Ascending aorta (tissue), 2 donors: ENCODE measurements around the gene APBA2. TPM values are rescaled to one million over a fixed set of nuclear protein-coding genes. Genes with fewer than 3 reads are reported as not detected.

ENCODE experiments used
- DNase-seq, 2 donors: peaks; one replicate each; pipeline ENCODE4 v3.0.0-alpha.2; 2019; ENCODE audit warnings: low spot score in 2 of 2
- H3K27ac ChIP-seq, 2 donors: fragments of 200-600 bp; sonication (generic); one replicate each; pipeline ENCODE4 v1.5.1; 2016 to 2017; ENCODE audit warnings: mild to moderate bottlenecking in 1 of 2
- H3K27me3 ChIP-seq: fragments of 200-600 bp; sonication (generic); one replicate; pipeline ENCODE4 v1.5.1; 2017
- H3K36me3 ChIP-seq, 2 donors: fragments of 200-600 bp; sonication (generic); one replicate each; pipeline ENCODE4 v1.5.1; 2016
- H3K4me1 ChIP-seq, 2 donors: fragments of 200-600 bp; sonication (generic); one replicate each; pipeline ENCODE4 v1.5.1; 2016 to 2017; ENCODE audit warnings: mild to moderate bottlenecking in 1 of 2
- H3K4me3 ChIP-seq, 2 donors: fragments of 200-600 bp; sonication (generic); one replicate each; pipeline ENCODE4 v1.5.1; 2016 to 2017; ENCODE audit warnings: mild to moderate bottlenecking in 1 of 2
- H3K9me3 ChIP-seq, 2 donors: fragments of 200-600 bp; sonication (generic); one replicate each; pipeline ENCODE4 v1.5.1; 2016
- CTCF ChIP-seq, 3 experiments: fragments of 200-600 bp in 2 of 3; fragments of 450-650 bp in 1 of 3; sonication (generic) in 2 of 3; IDR thresholded peaks; one replicate each; pipeline ENCODE4 v1.5.1; 2016 to 2019; ENCODE audit warnings: antibody characterized with exemption in 3 of 3, mild to moderate bottlenecking in 1 of 3, moderate library complexity in 1 of 3
- intact Hi-C: fragments of 100-400 bp; cut with DNase I; formaldehyde crosslinking; loops from one replicate; pipeline ENCODE4 v1.15.1; 2023
- total RNA-seq: library from RNA; depleted of rRNA; stranded (reverse); fragments of >200 nt; gene quantifications from one replicate; pipeline ENCODE4 v1.1.0, GENCODE V29; 2016

Gene APBA2
- total RNA-seq, 1 donor from 2014 or later, result 2.4 TPM

- Histone ChIP-seq H3K36me3 (no peaks in the 10 kb centered on the region), H3K4me3 (no peak overlapping the region), H3K9me3 (no peaks in the 10 kb centered on the region), H3K27ac (no peak overlapping the region), H3K27me3 (no peaks in the 10 kb centered on the region), H3K4me1 (no peaks in the 10 kb centered on the region)
- no peak for TF ChIP-seq CTCF (IDR thresholded peaks at IDR 0.05)
- intact Hi-C loops, result no loop called here
- DNase-seq, result peak in 1 of 2 donors; percentile 18
Measured at GRCh38 chr15:28904003-28904402, 18.2 kb downstream of the APBA2 start.

GRCh38 chr15:28904541-28905315 lies 19.0 kb downstream of the APBA2 start:
- intact Hi-C loops, result no loop called here
- no peaks in the 10 kb centered on the region for H3K9me3 ChIP-seq
- peak in 1 of 2 donors; percentile 46 for DNase-seq
- H3K27ac ChIP-seq, result no peak overlapping the region
- no peaks in the 10 kb centered on the region for H3K4me1 ChIP-seq
- H3K36me3 ChIP-seq, result no peaks in the 10 kb centered on the region
- TF ChIP-seq CTCF (IDR thresholded peaks at IDR 0.05), result no peak
- no peak overlapping the region for H3K4me3 ChIP-seq
- no peaks in the 10 kb centered on the region for H3K27me3 ChIP-seq

GRCh38 chr15:28907338-28907960 lies 21.7 kb downstream of the APBA2 start:
- H3K27me3 ChIP-seq, result no peaks in the 10 kb centered on the region
- DNase-seq, result peak in 1 of 2 donors; percentile 15
- H3K9me3 ChIP-seq, result no peaks in the 10 kb centered on the region
- H3K4me1 ChIP-seq, result no peaks in the 10 kb centered on the region
- no peak overlapping the region for H3K27ac ChIP-seq
- no peaks in the 10 kb centered on the region for H3K36me3 ChIP-seq
- no peak overlapping the region for H3K4me3 ChIP-seq
- TF ChIP-seq CTCF (IDR thresholded peaks at IDR 0.05), result no peak
- intact Hi-C loops, result no loop called here

- no peaks in the 10 kb centered on the region for H3K36me3 ChIP-seq
- no peaks in the 10 kb centered on the region for H3K4me1 ChIP-seq
- TF ChIP-seq CTCF (IDR thresholded peaks at IDR 0.05), result no peak
- H3K27ac ChIP-seq, result no peak overlapping the region
- no peaks in the 10 kb centered on the region for H3K27me3 ChIP-seq
- H3K9me3 ChIP-seq, result no peaks in the 10 kb centered on the region
- intact Hi-C loops, result no loop called here
- no peak overlapping the region for H3K4me3 ChIP-seq
- no peak for DNase-seq
Measured at GRCh38 chr15:28909958-28910500, 24.3 kb downstream of the APBA2 start.

GRCh38 chr15:28911310-28911931 lies 25.6 kb downstream of the APBA2 start:
- intact Hi-C loops, result no loop called here
- no peak for TF ChIP-seq CTCF (IDR thresholded peaks at IDR 0.05)
- DNase-seq, result no peak

More at GRCh38 chr15:28911310-28911931, 25.6 kb downstream of the APBA2 start:
- H3K27ac ChIP-seq, result no peak overlapping the region
- H3K4me3 ChIP-seq, result no peak overlapping the region
- H3K36me3 ChIP-seq, result no peaks in the 10 kb centered on the region
- no peaks in the 10 kb centered on the region for H3K4me1 ChIP-seq
- no peaks in the 10 kb centered on the region for H3K9me3 ChIP-seq
- no peaks in the 10 kb centered on the region for H3K27me3 ChIP-seq
